GM20431 (cell line): ENCODE data around the gene CATSPERB.
"Not testable (repeated sequence)": the region's sequence is repeated elsewhere in the genome, so short reads cannot be mapped to it uniquely, and the experiment has no call there.

Experiments
- in situ Hi-C: fragments of 300-500 bp; cut with MseI, MboI; formaldehyde crosslinking; loops from one replicate; pipeline ENCODE4 v1.15.0; 2020; ENCODE audit warnings: low sequenced_read_pairs; ENCODE audit not compliant: unreplicated experiment

The CATSPERB gene

DNA sequence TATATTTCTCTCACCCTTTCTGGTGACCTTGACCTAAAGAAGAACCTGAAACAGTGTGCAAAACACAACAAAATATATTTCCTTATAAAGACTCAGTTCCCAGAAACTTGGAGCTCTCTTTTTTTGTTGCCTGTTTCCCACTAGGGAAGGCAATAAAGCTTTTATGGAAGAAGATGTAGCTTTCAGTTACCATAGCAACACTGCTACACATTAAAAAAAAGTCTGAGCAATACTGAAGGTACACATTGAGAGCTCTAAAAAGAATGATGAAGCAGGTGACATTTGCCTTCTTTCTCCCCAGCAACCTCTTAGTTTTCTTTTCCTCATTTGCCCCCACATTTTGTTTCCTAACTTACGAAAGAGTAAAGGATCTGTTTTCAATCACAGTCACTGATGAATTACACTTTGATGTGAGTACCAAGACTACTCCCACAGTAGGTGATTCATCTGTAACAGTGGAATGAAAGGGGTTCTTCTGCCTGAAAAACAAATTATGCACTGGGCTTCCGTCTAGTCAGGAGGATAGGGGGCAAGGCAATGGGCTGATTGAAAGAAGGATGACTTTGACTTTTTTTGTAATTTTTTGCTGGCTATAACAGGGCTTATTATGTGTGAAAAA, 1.1 kb upstream of the CATSPERB start:
- in situ Hi-C loops, result no loop called here

DNA sequence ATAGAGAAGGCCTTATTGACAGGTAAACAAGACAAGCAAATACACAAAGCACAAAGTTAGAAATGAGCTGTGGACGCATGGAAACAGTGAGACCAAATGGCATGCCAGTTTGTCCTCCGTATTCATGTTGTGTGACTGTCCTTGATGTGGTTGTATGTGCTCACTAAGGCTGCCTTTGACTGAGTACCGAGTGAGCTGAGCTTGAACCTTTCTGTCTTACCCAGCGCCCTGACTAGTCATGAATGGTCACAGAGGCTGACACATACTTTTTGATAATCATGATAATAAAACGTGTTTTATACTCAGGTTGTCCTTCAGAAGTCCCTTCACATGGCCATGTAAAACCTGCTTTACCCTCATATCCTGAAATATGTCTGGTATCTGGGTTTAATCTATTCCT, 553 bp upstream of the CATSPERB start:
- in situ Hi-C loops, result no loop called here

DNA sequence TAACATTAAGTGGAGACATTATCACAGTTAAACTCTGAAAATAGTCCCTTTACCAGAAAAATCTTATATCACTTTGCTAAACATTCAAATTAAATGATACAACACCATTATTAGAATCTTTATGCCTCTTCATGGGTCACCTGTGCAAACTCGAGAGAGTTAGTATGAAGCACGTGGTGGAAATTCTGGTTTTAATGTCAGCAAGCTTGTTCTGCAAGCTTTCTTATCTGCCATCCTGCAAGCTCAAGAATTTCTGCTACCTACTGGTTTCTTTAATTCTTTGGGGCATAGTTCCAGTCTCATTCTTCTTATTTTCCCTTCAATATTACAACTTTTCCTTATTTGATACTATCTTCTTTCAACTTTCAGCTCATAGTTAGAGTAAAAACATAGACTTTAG, 868 bp downstream of the CATSPERB start:
- in situ Hi-C loops, result no loop called here

DNA sequence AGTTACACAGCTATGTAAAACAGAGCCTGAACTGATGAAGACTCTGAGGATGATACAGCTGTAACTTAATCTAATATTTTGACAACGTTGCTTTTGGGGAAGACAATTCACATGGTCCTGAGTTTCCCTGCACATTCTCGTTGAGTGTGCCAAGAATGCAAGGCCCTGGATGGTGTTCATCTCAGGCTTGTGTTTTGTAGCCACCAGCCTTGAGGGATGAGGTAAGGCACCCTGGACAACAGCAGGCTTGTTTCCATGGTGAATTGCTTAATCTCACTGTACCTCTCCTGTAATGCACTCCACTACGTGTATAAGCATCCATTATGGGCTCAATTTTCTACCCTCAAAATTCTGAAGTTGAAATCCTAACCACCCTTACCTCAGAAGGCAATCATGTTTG, 2.1 kb downstream of the CATSPERB start:
- in situ Hi-C loops, result no loop called here

DNA sequence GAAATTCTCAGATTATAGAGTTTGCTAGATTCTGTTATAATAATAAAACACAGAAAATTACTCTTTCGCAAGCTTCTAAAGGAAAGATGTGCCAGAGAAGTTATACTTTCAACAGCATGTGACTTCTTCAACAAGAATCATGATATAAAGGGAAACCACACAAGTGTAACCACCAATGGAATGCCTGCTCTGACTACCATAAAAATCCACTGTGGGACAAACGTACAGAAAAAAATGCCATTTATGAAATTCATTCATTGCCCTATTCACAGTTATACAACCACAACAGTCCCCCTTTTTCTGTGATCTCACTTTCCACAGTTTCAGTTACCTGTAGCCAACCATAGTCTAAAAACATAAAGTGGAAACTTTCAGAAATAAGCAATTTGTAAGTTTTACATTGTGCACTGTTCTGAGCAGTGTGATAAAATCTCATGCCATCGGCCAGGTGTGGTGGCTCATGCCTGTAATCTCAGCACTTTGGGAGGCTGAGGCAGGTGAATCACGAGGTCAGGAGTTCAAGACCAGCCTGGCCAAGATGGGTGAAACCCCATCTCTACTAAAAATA, 3.2 kb downstream of the CATSPERB start:
- in situ Hi-C loops, result no loop called here

DNA sequence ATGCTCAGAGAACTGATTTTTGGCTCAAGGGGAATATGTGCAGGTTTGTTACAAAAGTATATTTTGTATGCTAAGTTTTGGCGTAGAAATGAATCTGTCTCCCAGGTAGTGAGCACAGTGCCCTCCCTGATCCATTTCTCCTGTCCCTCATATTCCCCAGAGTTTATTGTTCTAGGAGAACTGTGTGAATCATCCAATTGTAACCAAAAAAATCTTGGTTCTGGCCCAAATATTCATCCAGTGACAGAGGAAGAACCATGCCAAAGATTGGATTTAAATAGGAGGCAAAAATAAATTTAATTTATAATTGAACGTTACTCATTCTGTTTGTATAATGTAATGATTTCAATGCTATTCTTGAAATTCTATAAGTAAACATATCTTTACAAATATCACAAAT, 4.8 kb downstream of the CATSPERB start:
- in situ Hi-C loops, result no loop called here

DNA sequence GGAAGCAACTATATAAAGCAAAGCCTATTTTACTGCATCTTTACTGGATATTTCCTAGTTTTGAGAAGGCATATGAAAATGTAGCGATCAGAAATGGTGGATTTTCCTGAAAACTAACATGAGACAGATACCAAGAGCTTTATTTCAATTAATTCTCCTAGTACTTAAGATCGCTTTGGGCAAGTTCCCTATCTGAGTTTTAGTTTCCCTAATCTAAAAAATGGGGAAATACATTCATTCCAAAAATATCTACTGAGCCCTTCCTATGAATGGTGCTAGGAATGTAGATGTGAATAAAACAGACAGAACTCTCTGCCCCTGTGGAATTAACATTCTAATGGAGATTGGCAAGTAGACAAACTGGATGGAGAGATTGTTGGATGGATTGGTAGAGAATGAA, 8.4 kb downstream of the CATSPERB start:
- in situ Hi-C loops, result no loop called here

DNA sequence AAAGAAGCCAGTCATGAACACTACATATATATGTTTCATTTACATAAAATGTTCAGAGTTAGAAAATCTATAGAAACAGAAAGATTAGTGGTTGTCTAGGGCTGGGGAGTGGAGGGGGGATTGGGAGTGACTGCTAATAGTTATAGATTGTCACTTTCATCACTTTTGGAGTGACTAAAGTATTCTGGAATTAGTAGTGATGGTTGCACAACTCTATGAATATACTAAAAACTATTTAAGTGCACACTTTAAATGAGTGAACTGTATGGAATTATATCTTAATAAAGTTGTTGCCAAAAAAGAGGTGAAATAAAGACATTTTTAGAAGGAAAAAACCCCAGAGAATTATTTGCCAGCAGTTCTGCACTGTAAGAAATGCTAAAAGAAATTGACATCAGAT, 9.5 kb downstream of the CATSPERB start:
- in situ Hi-C loops, result no loop called here

DNA sequence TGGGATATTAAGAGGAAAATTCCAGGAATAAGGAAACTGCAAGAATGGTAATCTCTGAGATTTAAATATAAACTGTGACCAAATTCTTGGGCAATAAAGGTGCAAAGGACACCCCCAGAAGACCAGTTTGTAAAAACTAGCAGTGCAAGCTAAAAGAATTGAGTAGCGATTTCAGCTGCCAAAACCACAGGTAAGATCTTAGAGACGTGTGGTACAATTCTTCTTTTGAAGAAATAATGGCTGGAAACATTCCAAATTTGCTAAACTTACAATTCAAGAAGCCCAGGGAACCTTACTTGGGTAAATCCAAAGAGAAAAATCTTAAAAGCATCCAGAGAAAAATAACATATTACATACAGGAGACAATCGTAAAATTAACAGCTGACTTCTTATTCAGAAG, 12.0 kb downstream of the CATSPERB start:
- in situ Hi-C loops, result no loop called here

DNA sequence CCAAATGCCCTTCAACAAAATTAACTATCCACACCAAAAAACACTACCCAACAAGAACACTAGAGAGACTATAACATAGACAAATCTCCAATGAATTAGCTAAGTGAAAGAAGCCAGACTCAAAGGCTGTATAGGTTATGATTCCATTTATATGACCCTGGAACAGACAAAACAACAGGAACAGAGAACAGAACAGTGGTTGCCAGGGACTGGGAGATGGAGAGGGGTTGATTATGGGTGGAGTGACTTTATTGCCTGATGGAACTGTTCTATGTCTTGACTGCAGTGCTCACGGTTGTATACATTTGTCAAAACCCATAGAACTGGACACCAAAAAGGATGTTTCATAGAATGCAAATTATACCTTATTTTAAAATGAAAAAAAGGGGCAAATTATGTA, 14.9 kb downstream of the CATSPERB start:
- in situ Hi-C loops, result no loop called here

DNA sequence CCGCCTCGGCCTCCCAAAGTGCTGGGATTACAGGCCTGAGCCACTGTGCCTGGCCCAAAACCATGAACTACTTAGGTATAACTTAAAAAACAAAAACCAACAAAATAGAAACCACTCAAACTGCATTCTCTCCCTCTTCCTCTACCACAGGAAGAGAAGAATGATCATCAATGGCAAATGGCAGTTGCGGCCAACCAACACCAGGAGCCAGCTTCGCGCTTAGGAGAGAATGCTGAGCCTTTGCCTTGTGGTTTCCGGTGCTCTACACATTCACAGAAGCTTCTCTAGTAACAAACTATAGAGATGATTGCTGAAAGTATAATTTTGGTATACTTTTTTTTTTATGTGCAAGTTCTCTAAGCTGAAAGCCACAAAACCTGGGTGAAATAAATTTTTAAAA, 17.1 kb downstream of the CATSPERB start:
- in situ Hi-C loops, result no loop called here

DNA sequence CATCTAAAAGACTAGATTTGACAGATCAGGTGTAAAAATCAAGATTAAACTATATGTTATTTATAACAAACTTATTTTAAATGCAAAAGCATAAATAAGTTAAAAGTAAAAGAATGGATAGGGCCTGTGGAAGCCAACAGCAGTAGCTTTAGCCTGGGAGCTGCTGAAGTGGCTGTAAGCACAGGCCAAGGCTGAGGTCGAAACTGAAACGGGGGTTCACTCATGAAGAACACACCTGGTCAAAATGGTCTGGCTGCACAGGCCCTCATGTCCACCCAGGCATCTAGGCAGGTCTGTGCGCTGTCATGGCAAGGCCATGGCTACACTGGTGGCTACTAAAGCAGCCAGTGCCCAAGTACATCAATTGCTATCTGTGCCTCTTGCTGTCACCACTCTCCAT, 23.1 kb downstream of the CATSPERB start:
- in situ Hi-C loops, result no loop called here

DNA sequence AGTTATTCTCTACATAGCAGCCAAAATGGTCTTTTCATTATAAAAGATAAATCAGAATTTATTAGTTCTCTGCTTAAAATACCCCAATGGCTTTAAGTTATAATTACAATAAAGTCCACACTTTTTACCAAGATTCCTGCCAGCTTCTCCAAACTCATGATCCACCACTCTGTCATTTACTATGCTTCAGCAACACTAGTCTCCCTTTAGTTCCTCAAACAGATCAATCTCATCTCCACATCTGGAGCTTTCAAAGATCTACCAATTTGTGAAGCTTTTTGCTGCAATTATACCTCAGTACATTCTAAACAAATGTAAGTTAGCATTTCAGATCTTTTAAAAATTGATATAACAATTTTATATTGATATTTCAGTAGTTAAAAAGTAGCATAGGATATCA, 24.9 kb downstream of the CATSPERB start:
- in situ Hi-C loops, result no loop called here

DNA sequence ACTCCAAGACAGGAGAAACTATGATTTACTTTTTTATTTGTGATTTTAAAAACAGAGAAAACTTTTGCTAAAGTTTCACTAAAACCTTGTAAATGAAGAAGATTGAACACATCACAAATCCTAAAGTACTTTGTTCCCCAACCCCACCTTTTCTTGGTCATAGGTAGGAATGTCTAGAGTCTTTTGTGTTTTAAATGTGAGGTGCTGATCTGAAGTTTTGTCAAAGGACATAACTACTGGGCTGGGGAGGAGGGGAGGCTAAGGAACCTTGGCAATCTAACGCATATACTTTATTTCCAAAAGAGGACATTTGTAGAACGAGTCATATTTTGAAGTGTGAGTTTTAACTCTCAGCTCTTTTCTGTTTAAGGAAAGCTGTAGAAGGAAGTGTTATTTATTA, 37.2 kb downstream of the CATSPERB start:
- in situ Hi-C loops, result no loop called here

DNA sequence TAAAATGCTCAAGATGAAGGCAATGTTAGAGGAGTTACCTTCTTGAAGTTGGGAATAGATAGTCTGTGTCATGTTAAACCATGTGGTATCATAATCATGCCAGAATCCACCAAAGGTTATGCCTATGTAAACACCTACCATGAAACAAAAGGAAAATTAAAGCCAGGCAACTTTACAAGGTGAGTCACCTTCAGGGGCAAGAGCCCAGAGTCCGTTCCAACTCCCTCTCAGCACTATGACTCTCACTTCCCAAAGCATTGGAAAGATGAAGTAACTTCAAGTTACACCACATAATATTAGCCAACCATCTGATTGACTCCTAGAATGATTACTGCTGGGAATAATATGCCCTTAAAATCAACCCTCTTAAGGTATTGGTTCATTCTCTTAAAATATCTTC, 38.5 kb downstream of the CATSPERB start:
- in situ Hi-C loops, result no loop called here

DNA sequence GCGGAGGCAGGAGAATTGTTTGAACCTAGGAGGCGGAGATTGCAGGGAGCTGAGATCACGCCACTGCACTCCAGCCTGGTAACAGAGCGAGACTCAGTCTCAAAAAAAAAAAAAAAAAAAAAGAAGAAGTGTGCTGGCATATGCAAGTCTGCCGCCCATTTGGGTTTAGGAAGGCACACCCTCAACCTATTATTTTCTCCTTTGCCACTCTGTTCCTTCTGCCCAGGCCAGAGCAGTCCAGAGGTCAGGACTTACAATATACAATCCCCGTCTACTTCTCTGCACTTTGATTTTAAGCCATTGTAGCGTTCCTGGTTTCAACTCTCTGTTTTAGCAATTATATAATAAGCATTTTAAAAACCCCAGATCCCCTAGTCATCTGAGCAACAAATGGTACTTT, 39.8 kb downstream of the CATSPERB start:
- in situ Hi-C loops, result no loop called here

DNA sequence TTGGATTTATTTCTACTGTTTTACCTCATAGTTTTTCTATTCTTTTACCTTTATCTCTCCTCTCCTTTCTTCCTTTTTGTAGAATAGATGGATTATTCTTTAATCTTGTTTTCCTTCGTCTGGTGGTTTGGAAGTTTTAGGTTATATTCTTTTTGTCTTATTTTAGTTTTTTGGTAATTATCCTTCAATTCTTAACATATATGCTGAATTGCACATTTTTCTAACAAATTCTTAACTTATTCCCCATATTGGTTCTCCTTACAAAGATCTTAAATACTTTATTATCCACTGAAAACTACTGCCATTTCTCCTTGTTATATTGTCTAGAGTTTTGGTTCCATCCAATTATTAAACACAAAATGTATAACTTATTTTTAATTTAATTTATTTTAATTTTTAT, 42.3 kb downstream of the CATSPERB start:
- in situ Hi-C loops, result no loop called here

DNA sequence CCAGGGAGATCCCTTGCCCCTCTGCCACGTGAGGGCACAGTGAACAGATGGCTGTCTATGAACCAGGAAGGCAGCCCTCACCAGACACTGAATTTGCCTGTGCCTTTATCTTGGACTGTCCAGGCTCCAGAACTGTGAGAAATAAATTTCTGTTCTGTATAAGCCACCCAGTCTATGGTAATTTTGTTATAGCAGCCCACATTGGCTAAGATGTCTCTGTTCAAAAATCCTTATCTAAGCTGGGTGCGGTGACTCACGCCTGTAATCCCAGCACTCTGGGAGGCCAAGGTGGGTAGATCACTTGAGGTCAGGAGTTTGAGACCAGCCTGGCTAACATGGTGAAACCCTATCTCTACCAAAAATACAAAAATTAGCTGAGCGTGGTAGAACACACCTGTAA, 44.5 kb downstream of the CATSPERB start:
- in situ Hi-C loops, result not testable (repeated sequence)

DNA sequence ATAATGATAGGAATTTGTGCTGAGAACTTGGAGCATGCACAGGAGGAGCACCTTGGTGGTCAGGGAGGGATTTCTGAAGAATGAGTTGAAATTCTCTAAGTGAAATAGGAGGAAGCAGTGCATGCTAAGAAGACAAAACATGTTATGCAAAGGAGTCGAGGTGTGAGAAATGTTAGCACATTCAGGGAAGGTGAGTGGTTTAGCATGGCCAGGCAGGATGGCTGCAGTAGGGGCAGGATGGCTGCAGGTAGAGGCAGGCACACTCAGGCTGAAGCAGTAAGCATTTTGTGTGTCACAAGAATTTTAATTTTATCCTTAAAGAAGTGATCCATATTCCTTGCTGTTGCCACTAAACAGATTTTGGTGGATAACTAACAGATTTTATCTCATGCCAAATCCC, 46.3 kb downstream of the CATSPERB start:
- in situ Hi-C loops, result no loop called here

DNA sequence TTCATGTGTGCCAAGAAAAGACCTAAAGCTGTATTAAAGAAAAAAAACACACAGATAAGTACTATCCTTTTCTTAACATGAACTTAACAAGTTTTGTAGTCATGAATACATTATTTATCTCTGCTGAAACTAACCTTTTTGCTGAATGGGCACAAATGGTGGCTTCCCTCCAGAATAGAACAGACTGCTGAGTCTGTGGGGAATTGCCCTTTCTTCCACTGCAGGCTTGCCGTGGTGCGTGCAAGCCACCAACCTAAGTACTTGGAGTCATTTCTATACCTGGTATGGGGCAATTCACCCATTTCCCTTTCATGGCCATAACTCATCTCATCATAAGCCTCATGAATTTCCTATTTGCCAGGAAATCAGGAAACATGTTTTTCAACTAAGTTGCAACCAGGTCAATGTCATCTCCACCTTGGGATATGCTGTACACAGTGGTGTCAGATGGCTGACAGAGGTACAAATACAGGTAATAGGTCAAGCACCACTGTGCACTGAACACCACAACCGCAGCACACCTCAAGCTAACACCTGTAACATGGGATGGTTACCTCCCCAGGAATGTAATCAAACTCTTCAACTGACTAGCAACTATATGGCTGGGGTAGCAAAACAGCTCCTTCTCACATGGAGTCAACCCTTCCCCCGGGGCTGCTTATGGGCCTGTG, 49.9 kb downstream of the CATSPERB start:
- in situ Hi-C loops, result no loop called here

DNA sequence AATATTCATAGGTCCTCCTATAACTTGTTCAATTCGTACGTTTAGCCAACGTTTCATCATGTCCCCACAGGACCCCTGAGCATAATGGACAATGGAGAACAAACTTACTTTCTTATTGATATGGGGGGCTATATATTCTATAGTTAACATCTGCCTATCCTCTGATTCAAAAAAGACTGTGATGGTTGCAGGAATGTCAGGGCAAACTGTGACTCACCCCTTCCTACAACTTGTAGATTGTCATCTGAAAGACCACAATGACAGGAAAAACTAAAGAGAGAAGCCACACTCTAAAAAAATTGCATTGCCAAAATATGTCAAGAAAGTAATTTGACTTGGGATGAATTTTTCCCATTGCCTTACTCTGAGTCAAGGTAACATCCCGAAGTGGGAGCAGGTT, 50.8 kb downstream of the CATSPERB start:
- in situ Hi-C loops, result no loop called here

DNA sequence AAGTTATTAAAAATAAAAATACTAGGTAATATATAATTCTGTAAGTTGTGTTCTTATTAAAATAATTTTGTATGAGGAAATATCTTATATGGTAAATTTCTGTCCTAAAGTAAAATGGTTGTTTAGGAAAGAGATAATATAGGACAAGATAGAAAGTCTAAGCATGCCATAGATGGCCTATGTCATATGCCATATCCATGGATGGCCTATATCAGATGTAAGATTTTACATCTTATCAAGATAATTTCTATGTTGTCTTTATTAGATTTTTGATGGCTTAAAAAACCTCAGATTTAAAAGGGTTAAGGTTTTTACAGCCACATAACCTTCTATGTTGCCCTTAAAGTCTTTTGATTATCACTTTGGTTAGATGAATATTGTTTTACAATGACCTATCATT, 52.6 kb downstream of the CATSPERB start:
- in situ Hi-C loops, result no loop called here
